ENCODE results near the gene SPRED2.

DNA sequence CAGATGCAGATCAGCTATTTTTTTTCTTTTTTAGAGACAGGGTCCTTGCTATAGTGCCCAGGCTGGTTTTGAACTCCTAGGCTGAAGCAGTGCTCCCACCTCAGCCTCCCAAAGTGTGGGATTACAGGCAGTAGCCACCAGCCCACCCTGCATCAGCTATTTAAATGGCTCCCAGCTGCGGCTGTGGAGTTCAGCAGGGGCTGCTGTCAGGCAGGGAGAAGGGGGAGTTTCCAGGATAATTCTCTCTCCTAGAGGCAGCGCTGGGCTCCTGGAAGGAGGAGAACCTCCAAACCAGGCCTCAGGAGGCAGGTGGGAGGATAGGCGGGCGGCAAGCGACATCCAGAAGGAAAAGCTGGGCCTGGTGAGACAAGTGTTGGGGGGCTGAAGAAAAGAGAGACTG, 139.0 kb downstream of the SPRED2 start:
- no peak for TF ChIP-seq EZH2phosphoT487 (IDR thresholded peaks at IDR 0.05; ENCODE audit: borderline replicate concordance, low read length)
- TF ChIP-seq, protein P1, sequence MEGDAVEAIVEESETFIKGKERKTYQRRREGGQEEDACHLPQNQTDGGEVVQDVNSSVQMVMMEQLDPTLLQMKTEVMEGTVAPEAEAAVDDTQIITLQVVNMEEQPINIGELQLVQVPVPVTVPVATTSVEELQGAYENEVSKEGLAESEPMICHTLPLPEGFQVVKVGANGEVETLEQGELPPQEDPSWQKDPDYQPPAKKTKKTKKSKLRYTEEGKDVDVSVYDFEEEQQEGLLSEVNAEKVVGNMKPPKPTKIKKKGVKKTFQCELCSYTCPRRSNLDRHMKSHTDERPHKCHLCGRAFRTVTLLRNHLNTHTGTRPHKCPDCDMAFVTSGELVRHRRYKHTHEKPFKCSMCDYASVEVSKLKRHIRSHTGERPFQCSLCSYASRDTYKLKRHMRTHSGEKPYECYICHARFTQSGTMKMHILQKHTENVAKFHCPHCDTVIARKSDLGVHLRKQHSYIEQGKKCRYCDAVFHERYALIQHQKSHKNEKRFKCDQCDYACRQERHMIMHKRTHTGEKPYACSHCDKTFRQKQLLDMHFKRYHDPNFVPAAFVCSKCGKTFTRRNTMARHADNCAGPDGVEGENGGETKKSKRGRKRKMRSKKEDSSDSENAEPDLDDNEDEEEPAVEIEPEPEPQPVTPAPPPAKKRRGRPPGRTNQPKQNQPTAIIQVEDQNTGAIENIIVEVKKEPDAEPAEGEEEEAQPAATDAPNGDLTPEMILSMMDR (IDR thresholded peaks at IDR 0.05; ENCODE audit: low read depth, low read length, poor library complexity, severe bottlenecking), result no peak
